Stimulated activated CD4-positive, alpha-beta T cell treated with anti-CD3 and anti-CD28 coated beads, Interleukin-12 subunit alpha, Interleukin-12 subunit beta, amount 100 ng/mL, for 24 hours (primary cell): ENCODE data around the gene PAX2.
A peak's percentile ranks its signal among the peaks of the same experiment; 100 is the strongest.

ENCODE experiments used
- DNase-seq, 2 experiments: peaks; one replicate each; pipeline ENCODE4 v3.0.0-alpha.2; 2020; ENCODE audit warnings: low read depth in 2 of 2

Gene PAX2

DNA sequence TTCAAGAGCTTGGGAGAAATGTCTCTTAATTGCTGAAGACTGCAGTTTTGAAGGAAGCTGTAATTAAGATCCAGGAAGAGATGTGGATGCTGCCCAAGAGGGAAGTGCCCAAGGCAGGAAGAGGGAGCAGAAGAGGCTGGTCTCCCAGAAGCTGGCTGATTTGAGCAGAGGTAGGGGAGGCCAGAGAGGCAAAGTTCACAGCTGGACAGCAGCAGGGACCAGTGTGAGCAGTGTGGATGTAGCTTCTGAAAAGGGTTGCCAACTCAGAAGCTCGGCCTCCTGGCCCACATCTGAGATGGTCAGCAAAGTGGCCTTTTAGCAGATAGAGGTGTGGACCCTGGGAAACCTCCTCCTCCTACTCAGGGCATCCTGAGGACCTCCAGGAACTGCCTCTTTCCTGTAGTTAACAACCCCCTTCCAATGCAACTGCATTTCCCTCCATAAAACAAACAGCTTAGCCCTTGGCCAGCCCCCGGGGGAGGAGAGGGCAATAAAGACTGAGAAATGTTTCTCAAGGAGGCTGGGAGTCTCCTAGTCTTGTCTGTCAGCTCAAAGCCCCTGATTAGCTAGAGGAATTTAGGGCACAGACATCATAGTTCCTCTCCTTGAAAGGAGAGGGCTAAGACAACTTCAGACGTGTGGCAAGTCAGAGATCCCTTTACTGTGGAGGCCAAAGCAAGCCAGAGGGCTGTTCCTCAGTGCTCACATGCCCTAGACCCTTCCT, 69.5 kb downstream of the PAX2 start:
- DNase-seq = no peak

DNA sequence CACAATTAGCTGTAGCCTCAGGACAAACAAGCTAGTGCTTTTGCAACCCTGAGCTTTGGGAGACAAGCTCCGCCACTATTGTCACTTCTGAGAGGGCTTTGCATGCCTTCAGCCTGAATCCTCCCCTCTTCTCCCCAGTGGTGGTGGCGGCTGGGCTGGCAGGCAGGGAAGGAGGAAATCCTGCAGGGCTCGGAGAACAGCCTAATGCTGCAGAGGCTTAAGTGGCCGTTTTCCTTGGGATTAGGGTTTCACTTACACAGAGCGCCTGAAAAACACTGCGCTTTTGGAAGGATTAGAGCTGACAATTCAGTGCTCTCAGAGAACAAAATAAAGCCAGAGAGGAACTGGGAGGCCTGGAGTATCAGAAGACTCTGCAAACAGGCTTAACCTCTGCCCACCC, 71.3 kb downstream of the PAX2 start:
- no peak for DNase-seq

DNA sequence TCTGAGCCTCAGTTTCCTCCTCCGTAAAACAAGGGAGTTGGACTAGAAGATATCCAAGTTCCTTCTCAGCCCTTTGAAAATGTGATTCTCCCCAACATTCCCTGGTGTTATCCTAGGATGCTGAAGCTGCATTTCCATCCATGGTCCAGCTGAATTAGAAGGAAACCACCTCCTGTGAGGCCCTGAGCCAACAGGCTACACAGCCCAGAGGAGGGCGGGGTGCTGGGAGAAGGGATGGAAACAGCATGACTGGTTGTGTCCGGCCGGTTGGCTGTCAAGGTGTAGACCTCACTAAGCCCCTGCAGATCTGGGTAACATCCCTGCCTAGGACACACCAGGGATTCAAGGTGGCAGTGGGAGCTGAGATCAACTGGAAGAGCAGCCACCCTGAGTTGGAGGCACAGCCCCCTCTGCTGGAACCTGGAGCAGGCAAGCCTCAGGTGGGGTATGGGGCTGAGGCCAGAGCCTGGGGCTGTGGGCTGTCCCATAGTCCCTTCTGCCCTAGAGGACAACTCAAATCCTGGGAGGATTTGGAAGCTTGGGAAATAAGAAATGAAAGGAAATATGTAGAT, 72.0 kb downstream of the PAX2 start:
- no peak for DNase-seq

DNA sequence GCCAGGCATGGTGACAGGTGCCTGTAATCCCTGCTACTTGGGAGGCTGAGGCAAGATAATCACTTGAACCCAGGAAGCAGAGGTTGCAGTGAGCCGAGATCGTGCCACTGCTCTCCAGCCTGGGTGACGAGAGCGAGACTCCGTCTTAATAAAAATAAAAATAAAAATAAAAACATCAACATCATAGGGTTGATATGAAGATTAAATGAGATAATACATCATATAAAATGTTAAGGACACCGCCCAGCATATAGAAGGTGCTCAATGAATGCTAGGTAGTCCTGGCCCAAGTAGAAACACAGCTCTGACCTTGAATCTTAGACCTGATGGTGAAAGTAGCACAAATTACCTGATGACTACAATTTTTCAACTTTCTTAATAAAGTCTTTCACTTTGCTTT, 74.0 kb downstream of the PAX2 start:
- DNase-seq = no peak

DNA sequence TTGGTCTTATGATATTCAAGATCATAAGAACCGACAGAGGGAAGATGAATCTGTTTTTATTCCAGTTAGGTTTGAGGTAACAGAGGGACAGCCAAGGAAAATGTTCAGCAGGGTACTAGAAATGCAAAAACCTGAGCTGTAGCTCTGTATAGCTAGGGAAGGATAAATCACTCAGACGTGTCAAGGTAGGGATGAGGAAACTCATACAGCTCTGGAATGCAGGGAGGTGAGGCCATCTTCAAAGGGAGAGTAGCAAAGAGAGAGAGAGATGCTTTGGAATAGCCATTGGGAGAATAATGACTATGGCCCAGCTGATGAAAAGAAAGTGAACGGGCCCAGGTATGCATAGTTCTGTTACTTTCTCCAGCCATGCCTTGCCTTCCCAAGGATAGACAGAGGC, 77.8 kb downstream of the PAX2 start:
- no peak for DNase-seq

DNA sequence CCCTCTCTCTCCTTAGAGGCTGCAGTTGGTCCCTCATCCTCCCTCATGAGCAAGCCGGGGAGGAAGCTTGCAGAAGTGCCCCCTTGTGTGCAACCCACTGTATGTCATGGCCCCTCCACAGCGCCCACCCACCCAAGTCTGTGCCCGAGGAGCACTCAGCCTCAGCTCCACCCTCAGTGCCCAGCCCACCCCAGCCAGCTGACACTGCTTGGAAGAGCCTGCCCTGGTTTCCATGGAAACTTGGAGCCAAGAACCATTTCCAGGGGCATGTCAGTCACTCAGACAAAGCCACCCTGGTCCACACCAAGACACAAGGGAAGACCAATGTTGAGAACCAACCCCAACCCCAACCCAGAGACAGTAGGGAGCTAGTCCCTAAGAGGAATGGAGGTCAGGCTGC, 79.5 kb downstream of the PAX2 start:
- no peak for DNase-seq

- DNase-seq = no peak
These were observed 80.0 kb downstream of the PAX2 start for GRCh38 chr10:100825325-100825875.

DNA sequence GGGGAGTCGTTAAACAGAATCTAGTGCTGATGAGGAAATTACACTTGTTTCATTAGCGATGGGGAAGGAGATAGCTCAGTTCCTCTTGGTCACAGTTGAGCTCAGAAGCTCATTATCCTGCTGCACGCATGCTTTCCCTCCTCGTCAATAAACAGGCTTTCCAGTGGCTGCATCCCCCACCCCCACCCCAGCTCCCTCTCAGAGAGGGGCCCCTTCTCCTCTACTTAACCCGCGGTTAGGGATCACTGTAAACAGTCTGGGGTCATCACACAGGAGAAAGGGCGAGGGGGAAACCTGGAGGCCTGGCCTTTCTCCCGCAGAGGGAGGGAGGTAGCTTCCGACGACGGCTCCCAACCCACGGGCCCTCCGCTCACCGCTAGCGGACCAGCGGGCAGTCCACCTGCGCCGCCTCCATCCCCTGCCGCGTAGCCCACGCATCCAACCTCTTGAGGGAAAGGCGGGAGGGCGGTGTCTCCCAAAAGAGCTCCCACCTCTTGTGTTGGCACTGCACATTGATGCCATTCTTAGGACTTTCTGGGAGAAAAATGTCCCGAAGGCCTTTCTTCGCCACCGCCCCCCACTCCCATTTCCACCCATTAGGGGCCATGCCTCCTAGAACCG, 80.8 kb downstream of the PAX2 start:
- DNase-seq = no peak

GRCh38 chr10:100826661-100826982, 81.2 kb downstream of the PAX2 start:
- DNase-seq = no peak

GRCh38 chr10:100826983-100827818, 81.8 kb downstream of the PAX2 start:
- DNase-seq = no peak

- DNase-seq = no peak
These were observed 82.7 kb downstream of the PAX2 start for GRCh38 chr10:100827819-100828737.

DNA sequence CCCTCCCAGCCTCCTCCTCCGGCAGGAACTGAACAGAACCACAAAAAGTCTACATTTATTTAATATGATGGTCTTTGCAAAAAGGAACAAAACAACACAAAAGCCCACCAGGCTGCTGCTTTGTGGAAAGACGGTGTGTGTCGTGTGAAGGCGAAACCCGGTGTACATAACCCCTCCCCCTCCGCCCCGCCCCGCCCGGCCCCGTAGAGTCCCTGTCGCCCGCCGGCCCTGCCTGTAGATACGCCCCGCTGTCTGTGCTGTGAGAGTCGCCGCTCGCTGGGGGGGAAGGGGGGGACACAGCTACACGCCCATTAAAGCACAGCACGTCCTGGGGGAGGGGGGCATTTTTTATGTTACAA, 83.3 kb downstream of the PAX2 start:
- peak in 1 of 2 experiments; percentile 19 for DNase-seq

- DNase-seq = no peak
These were observed 83.9 kb downstream of the PAX2 start for GRCh38 chr10:100829097-100829870.

GRCh38 chr10:100829933-100830727, 84.7 kb downstream of the PAX2 start:
- DNase-seq = no peak

DNA sequence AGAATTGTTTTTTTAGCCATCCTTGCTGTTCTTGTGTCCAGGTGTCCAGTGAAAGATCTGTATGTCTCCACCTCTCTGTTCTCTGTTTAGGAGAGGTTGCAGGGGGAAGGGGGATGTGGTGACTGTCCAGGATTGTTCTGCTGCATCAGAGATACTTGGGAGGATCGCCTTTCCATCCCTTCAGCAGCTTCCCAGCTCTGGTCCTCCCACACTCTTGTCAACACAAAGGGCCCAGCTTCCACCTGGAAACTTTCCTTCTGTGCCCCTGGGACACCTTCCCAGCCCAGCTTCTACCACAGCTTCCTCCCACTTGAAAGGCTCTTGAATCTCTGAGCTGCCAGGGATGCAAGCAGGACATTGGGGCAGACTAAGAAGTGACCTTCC, 85.3 kb downstream of the PAX2 start:
- no peak for DNase-seq

GRCh38 chr10:100831742-100832141, 86.4 kb downstream of the PAX2 start:
- no peak for DNase-seq

- DNase-seq = no peak
These were observed 90.4 kb downstream of the PAX2 start for GRCh38 chr10:100835810-100836209.

GRCh38 chr10:100836891-100837290, 91.5 kb downstream of the PAX2 start:
- DNase-seq = no peak

DNA sequence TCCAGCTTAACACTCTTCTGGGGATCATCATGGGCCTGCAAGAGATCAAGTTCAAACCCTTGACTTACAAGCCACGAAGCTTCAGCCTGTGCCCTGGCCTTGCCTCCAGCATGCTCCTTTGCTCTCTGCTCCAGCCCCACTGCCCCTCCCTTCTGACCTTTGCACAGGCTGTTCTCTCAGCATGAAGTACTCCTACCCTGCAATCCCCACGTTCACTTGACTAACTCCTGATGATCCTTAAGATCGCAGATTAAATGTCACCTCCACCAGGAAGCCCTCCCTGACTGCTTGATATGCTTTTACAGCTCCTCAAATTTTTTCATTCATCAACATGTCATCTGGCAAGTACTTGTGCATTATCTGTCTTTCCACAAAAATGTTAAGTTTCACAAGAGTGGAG, 91.9 kb downstream of the PAX2 start:
- DNase-seq = no peak

DNA sequence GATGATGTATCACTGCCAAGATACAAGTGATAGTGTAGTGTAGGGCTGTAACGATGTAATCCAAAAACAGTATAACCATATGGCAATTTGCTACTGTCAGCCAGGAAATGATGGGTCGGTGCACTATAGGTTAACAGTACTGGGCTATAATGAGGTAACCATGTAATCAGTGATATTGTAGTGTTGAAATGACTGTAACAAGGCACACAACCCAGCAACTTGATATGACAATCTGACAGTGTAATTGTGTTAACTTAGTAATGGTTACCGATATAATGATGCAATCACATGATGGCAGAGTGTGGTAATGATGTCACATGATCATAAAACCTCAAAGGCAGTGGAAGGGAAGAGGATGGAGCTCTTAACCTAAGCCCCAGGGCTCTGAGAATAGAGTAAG, 93.6 kb downstream of the PAX2 start:
- no peak for DNase-seq
